H1 (cell line): ENCODE data around the gene JPH3.

Experiments used
- EP300 ChIP-seq, 2 experiments: IDR thresholded peaks; 1 replicate in 1 of 2; 2 replicates in 1 of 2; pipeline ENCODE4 v1.6.1; 2011 to 2012; ENCODE audit warnings: low read depth in 2 of 2, low read length in 2 of 2, mild to moderate bottlenecking in 2 of 2, borderline replicate concordance in 1 of 2, inconsistent platforms in 1 of 2, moderate library complexity in 1 of 2
- JUN ChIP-seq: IDR thresholded peaks from 2 replicates; pipeline ENCODE4 v1.6.1; 2011; ENCODE audit warnings: low read depth, mild to moderate bottlenecking, improper control_type of control experiment, low read length
- ZNF274 ChIP-seq: IDR thresholded peaks from 2 replicates; pipeline ENCODE4 v1.7.0; 2012; ENCODE audit warnings: low read length, borderline replicate concordance; ENCODE audit errors: extremely low read depth
- TF ChIP-seq, protein P1 (sequence below): IDR thresholded peaks from 2 replicates; pipeline ENCODE4 v1.6.1; 2012; ENCODE audit warnings: inconsistent platforms

DNA sequence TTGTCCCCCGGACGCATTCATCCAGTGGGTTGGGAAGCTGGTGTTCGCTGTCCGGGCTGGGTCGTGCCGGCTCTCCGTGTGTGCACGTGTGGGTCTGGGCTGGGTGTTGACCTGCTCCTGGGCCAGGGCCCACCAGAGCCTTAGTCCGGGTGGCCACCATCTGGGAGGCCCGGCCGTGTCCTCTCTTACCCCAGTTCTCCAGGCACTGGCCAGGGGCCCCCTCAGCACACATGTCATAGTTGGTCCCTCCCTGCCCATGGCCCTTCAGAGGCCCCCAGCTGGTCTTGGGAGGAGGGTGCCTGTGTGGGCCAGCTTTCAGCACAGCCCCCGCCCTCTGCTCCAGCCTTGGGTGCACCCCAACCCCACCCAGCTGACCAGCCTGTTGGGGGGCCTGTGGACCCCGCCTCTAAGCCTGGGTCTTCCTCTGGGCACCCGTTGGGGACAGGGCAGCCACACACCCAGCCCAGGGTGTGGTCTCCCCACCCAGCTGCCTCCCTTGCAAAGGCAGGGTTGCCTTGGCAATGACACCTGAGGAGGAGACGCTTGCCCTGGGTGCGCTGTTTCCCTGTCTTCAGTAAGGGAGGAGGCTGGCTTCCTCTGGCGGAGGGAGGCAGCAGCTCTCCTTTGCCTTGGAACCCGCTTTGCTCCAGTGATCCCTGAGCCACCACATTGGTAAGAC, 77.4 kb downstream of the JPH3 start:
- TF ChIP-seq JUN (no peak), EP300 (IDR thresholded peaks at IDR 0.05; ENCODE audit: borderline replicate concordance in 1 of 2, low read depth in 2 of 2, low read length in 2 of 2) (no peak), ZNF274 (no peak)
- TF ChIP-seq, protein P1, sequence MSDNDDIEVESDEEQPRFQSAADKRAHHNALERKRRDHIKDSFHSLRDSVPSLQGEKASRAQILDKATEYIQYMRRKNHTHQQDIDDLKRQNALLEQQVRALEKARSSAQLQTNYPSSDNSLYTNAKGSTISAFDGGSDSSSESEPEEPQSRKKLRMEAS, result no peak
